GM21528 (cell line): ENCODE measurements around the gene MAML1.
"Not testable (repeated sequence)": the region's sequence is repeated elsewhere in the genome, so short reads cannot be mapped to it uniquely, and the experiment has no call there.

Experiments
- ATAC-seq: cut with Tn5 transposase; IDR thresholded peaks from one replicate; pipeline ENCODE4 v1.9.1; 2021; ENCODE audit warnings: mild to moderate bottlenecking, moderate library complexity; ENCODE audit not compliant: unreplicated experiment, low FRiP score

MAML1 gene

DNA sequence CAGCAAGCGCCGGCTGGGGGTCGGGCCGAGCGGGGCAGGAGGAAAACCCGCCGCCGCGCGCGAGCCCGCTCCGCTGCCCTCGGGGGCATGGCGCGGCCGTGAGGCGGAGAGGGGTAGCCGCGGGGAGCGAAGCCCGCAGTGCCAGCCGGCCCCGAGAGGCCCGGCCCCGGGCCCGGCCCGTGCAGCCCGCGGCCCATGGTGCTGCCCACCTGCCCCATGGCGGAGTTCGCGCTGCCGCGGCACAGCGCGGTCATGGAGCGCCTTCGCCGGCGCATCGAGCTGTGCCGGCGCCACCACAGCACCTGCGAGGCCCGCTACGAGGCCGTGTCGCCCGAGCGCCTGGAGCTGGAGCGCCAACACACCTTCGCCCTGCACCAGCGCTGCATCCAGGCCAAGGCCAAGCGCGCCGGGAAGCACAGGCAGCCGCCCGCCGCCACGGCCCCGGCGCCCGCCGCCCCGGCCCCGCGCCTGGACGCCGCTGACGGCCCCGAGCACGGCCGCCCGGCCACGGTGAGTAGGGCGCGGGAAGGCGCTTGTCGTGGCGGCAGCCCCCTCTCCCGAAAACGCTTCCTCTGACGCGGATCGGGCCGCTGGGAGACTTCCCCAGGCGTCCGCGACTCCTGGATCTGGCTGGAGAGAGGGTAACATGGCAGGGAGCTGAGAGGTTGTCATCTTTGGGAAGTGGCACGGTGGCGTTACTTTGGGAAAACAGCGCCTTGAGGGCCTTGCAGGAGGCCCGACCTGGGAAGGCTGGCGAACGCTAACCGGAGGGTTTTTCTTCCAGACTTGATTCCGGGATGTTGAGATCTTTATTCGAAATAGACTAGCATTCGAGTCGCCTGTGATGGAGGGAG lies 523 bp downstream of the MAML1 start:
- ATAC-seq, result peak; percentile 35

DNA sequence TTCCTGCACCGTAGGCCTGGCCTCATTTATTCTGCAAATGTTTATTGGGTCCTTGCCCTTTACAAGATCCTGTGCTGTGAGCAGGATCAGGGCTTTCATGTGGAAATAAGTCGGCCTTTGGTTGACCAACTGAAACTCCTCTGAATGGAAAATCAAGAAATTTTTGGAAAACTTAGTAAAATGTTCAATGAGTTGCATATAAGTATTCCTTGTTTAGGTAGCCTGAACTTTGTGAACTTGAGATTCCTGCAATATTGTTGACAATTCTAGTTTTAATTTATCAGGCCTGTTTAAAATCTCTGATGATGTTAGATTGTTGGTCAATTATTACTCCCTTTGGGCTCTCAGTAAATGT lies 1.1 kb downstream of the MAML1 start:
- no peak for ATAC-seq

- ATAC-seq, result no peak
Measured at GRCh38 chr5:179734536-179735164, 2.0 kb downstream of the MAML1 start.

DNA sequence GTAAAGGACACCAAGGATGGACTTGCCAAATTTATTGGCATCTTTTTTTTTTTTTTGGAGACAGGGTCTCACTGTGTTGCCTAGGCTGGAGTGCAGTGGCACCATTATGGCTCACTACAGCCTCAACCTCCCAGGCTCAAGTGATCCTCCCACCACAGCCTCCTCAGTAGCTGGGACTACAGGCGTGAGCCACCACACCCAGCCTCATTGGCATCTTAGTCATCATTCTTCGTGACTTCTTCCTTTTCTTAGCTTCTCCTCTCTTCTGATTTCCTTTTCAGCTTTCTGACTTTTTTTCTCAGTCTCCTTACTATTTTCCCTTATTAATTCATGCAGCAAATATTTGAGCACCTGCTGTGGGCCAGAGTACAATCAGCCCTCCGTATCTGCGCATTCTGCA lies 6.1 kb downstream of the MAML1 start:
- no peak for ATAC-seq

DNA sequence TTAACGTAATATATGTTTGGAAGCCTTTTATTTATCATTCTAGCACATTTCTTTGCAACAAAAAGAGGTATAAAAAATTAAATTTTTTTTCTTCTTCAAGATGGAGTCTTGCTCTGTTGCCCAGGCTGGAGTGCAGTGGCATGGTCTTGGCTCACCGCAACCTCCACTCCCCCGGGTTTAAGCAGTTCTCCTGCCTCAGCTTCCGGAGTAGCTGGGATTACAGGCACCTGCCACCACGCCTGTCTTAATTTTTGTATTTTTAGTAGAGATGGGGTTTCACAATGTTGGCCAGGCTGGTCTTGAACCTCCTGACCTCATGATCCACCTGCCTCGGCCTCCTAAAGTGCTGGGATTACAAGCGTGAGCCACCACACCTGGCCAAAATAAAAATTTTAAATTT lies 11.5 kb downstream of the MAML1 start:
- ATAC-seq, result not testable (repeated sequence)

DNA sequence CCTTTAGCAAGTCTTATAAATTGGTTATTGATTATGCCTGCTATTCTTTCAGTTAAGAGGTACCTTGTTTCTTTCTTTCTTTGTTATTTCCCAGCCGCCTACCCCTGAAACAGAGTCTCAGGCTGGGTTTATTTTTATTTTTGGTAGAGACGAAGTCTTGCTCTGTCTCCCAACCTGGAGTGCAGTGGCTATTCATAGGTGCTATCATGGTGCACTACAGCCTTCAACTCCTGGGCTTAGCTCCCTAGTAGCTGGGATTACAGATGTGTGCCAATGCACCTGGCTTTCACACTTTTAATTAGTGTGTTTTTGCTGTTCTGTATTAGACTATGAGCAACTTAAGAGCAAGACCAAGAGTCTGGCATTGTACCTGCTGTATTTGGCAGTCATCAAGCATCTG lies 14.2 kb downstream of the MAML1 start:
- ATAC-seq, result no peak

- no peak for ATAC-seq
Measured at GRCh38 chr5:179747811-179748210, 15.2 kb downstream of the MAML1 start.

- no peak for ATAC-seq
Measured at GRCh38 chr5:179749857-179750508, 17.4 kb downstream of the MAML1 start.

DNA sequence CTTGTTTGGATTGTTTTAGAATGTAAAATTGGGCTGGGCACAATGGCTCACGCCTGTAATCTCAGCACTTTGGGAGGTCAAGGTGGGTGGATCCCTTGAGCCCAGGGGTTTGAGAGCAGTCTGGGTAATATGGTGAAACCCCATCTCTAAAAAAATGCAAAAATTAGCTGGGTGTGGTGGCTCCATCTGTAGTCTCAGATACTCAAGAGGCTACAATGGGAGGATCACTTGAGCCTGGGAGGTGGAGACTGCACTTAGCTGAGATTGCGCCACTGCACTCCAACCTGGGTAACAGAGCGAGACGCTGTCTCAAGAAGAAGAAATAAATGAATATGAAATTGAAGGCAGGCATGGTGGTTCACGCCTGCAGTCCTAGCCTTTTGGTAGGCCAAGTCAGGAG lies 21.3 kb downstream of the MAML1 start:
- ATAC-seq, result no peak

DNA sequence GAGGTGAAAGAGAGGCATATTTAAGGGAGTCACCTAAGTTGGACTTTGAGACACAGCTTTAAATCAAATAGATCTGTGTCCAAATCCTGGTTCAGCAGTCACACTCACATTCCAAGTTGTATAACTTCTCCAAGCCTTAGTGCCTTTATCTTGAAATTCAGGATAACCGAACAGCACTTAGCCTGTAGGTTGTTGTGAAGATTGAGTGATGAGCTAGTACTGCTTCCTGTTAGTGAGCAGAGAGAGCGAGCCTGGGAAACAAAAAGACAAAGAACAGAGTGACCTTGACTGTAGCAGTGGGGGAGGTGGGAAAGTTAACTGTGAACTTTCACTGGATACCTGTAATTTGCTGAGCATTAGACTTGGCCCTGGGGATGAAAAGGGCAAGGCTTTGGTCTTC lies 22.4 kb downstream of the MAML1 start:
- no peak for ATAC-seq

- ATAC-seq, result no peak
Measured at GRCh38 chr5:179758955-179759354, 26.3 kb downstream of the MAML1 start.

GRCh38 chr5:179759581-179760551 lies 27.2 kb downstream of the MAML1 start:
- no peak for ATAC-seq

DNA sequence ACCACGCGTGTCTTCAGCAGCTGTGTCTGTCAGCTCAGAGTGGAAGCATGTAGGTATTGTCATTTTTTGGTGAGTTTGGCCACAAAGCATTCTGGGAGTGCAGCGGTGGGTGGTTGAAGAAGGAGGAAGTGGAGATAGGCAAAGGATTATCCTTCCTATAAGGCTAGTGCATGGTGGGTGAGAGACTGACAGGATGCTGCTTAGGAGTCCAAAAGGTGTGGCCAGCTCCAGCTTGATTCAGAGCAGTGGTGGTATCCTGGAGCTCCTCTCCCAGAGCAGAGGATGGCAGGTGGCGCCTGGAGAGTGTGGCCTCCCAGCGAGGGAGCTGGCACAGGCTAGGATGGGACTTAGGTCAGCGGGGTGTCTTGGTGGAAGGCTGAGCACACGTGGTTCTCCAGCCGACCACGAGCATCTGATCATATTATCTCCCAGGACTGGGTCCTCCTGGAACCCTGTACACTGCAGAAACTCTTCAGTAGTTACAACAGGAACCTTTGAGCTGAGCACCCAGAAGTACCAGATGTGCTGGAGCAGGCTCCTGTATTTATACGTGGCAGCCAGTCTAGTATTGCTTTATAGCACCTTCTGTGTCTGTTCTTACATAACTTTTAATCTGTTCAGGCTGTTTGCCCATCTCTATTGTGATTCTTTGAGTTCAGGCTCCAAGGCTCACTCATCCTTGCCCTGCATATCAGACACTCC lies 29.6 kb downstream of the MAML1 start:
- no peak for ATAC-seq

DNA sequence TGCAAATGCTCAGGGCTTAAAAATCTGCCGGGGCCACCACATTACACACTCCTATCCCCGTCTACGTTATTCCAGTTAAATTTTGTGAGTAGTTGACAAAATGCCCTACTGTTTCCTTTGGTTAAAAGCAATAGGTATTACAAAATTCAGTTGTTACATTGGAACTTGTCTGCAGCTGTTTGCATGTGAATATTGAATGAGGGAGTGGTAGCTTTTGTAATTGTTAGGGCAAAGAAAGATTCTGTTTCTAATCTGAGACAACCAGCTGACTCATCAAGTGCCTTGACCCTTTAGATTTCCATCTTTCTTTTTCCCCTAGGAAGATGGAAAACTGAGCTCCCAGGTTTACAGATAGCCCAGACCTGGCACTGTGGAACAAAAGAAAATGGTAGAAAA lies 30.2 kb downstream of the MAML1 start:
- no peak for ATAC-seq

DNA sequence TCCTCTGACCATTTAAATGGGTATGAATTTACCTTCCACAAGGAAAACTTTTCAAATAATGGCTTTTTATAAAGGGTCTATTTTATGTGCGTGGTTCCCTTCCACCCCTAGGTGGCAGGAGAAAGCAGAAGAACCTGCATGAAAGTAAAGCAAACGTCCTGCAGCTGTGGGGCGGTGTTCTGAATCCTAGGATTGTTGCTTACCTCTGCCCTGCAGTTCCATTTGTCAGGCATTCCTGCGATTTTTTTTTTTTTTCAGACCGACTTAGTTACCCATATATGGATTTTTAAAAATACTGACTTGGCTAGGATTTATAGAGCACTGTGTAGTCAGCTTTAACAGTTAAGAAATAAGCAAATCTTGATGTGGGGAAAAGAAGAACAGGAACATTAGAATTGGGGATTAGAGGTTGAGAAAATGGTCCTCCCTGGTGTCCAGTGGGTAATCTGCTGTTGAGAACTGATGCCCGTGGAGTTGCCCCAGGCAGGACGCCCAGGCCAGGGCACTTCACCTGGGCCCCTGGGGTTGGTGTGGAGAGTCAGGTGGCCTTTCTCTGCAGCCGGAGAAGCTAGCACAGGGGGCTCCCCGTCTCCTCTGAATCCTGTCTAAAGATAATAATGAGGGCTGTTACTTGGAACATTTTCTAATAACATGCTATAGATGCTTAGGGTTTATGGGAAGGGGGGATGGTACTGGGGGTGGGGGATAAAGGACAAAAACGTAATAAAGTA lies 30.8 kb downstream of the MAML1 start:
- no peak for ATAC-seq

- no peak for ATAC-seq
Measured at GRCh38 chr5:179764056-179764455, 31.4 kb downstream of the MAML1 start.

GRCh38 chr5:179765400-179765799 lies 32.8 kb downstream of the MAML1 start:
- no peak for ATAC-seq

DNA sequence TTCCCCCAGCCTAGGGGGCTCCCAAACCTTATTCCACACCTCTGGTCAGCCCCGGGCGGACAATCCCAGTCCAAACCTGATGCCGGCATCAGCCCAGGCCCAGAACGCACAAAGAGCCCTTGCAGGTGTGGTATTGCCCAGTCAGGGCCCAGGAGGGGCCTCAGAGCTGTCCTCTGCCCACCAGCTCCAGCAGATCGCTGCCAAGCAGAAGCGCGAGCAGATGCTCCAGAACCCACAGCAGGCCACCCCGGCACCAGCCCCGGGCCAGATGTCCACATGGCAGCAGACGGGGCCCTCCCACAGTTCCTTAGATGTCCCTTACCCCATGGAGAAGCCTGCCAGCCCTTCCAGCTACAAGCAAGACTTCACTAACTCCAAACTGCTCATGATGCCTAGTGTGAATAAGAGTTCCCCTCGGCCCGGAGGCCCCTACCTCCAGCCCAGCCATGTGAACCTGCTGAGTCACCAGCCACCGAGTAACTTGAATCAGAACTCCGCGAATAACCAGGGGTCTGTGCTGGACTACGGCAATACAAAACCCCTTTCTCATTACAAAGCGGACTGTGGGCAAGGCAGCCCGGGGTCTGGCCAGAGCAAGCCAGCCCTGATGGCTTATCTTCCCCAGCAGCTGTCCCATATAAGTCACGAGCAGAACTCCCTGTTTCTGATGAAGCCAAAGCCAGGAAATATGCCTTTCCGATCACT lies 33.6 kb downstream of the MAML1 start:
- ATAC-seq, result no peak
